Activated CD4-positive, alpha-beta T cell treated with anti-CD3 and anti-CD28 coated beads, Interleukin-2, amount 50 U/mL, for 24 hours (primary cell): Measurements from ENCODE around the gene ZNF627.
"Not testable (repeated sequence)": the region's sequence is repeated elsewhere in the genome, so short reads cannot be mapped to it uniquely, and the experiment has no call there.

Source experiments
- DNase-seq, 2 donors: peaks; one replicate each; pipeline ENCODE4 v3.0.0-alpha.2; 2020; ENCODE audit warnings: low read depth in 1 of 2, low spot score in 1 of 2

Gene ZNF627

DNA sequence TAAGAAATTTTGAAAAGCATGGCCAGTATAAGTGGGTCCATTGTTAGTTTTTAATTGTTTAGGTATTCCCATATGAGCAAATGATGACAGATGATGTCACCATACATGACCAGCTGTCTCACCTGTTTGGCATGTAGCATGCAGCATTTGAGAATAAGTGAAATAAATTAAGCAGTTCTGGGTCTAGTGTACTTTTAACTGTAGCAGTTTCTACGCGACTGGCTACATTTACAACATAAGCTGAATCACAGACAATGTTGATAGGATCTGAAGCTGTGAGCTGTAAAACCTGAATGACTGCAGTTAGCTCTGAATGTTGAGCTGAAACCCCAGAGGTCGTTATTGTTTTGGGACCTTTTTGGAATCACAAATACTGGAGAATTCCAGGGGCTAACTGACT lies 25.1 kb downstream of the ZNF627 start:
- DNase-seq, result not testable (repeated sequence)

DNA sequence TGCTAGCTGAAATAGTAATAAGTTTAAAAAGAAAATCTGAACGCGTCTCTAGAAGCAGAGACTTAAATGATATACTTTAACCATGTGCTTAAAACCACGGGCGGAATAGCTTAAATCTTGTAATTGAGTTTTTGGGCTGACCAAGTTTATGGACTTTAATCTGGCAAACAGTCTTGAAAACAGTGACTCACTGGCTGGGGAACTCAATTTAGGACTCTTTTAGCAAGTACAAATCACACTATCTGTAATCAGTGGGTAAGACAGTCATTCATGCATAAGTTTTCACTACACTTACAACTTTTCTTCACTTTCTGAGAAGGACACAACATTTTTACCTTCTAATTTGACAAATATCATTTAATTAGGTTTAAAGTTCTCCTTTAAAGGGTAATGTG lies 26.8 kb downstream of the ZNF627 start:
- no peak for DNase-seq

DNA sequence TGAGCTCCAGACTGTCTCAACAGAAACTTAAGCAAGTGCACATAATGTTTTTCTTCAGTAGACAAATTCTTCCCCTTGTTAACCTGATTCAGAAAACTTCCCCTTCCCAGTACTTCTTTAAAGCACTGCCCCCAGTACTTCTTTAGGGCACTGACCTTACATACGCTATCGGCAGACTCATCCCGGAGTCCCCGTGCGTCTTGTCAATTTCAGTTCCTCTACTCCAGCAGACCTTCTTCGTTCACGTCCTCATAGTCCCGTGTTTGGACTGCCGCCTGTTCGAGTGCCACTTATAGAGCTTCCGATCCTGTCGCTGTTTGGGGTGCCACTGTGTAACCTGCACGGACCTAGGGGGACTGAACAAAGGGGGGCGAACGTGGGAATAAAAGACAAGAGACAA lies 29.0 kb downstream of the ZNF627 start:
- no peak for DNase-seq

DNA sequence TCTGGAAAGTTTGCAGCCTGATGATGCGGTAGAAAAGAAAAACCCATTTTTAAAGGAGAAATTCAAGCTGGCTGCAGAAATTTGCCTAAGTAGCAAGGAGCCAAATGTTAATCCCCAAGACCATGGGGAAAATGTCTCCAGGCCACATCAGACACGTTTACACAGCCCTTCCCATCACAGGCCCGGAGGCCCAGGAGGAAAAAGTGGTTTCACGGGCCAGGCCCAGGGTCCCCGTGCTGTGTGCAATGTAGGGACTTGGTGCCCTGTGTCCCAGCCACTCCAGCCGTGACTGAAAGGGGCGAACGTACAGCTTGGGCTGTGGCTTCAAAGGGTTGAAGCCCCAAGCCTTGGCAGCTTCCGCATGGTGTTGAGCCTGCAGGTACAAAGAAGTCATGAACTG lies 35.9 kb downstream of the ZNF627 start:
- DNase-seq, result no peak

DNA sequence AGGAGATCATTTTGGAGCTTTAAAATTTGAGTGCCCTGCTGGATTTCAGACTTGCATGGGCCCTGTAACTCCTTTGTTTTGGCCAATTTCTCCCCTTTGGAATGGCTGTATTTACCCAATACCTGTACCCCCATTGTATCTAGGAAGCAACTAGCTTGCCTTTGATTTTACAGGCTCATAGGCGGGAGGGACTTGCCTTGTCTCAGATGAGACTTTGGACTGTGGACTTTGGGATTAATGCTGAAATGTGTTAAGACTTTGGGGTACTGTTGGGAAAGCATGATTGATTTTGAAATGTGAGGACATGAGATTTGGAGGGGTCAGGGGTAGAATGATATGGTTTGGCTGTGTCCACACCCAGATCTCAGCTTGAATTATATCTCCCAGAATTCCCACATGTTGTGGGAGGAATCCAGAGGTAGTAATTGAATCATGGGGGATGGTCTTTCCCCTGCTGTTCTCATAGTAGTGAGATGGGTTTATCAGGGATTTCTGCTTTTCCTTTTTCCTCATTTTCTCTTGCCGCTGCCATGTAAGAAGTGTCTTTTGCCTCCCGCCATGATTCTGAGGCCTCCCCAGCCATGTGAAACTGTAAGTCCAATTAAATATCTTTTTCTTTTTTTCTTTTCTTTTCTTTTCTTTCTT lies 36.9 kb downstream of the ZNF627 start:
- not testable (repeated sequence) for DNase-seq

DNA sequence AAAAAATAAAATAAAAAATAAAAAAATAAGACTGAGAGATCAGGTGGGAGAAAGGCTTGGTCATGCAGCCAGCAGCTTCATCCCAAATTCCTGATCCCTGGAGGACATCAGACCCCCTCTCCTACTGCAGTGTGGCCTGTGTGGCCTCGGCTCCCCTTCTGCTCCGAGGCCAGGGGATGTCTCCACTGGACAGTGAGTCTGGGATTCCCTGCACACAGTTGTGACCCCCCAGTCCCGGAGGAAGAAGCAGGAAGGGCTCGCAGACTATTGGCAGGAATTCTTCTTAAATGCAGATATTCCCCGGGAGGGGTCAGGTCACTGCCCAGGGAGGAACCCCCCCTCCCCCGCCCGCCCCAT lies 41.9 kb downstream of the ZNF627 start:
- DNase-seq, result no peak

DNA sequence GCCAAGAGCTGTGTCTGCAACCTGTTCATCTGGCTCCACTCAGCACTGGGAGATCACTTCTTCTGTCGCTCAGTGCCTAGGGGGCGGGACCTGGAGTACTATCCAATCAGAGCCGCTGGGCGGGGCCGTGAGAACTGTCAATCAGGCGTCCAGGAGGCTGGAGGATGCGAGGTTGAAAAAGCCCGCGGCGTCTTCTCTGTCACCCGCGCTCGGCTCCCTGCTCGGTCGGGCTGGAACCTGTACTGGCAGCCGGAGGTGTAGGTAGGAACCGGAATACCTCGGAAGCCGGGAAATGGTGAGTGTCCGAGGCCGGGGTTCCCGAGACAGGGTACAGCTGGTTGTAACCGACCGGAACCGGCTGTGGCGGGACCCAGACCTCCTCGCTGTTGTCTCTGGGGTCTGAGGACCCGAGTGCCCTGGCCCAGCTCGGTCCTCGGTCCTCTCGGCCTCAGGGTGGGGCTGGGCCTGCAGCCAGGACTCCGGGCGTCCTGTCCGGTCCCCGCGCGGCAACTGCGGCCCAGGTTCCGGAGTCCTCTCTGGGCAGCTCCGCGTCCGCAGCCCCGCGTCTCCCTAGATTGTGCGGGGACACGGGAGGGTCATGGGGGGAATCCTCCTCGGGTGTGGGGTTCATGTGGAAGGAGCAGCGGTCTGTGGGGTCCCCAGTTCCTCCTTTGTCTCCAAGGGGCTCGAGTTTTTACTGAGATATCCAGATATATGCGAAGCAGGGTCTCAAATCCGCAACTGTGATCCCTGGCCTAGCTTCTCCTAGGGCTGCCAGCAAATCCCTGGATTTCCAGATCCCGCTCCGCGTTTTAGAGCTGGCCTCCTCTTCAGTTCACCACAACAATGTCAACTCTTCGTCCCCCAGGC lies 42.6 kb downstream of the ZNF627 start:
- DNase-seq, result peak; percentile 74 to 87

DNA sequence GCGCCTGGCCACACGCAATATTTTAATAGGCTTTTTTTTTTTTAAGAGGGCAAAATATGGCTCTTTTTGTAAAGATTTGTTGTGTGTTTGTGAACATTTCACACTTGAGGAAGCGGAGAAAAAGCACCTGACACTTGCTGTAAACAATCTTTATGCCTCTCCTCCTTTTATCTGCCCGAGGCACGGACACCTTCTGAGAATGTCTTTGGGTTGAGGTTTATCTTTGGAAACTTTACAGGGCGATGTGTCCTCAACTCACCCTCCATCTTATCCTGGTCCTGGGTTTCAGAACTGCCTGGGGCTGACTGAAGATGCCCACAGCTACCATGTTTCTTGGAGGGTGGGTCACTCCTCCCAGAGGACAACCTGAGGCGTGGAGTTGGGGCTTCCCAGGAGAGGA lies 44.0 kb downstream of the ZNF627 start:
- DNase-seq, result no peak

DNA sequence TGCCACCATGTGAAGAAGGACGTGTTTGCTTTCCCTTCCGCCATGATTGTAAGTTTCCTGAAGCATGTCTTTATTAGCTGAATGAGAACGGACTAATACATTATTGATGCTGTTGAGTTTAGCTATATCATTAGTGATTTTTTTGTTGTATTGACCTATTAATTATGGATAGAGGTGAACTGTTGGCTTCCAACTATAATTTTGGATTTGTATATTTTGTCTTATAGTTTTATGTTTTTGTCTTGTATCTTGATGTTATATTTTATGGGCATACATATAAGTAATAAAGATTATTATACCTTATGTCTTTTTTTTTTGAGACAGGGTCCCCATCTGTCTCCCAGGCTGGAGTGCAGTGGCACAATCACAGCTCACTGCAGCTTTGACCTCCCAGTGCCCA lies 45.6 kb downstream of the ZNF627 start:
- DNase-seq, result no peak

DNA sequence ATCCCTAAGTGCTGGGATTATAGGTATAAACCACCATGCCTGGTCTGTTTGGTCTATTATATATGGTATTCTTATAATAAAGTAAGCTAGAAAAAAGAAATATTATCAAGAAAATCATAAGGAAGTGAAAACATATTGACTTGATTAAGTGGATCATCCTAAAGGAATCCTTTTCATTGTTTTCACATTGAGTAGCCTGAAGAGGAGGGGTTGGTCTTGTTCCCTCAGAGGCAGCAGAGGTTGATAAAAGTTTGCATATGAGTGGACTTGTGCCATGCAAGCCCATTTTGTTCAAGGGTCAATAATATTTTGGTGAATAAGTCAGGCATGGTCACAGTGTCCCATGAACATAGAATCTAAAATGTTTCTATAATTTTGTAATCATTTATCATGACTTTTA lies 52.7 kb downstream of the ZNF627 start:
- no peak for DNase-seq

DNA sequence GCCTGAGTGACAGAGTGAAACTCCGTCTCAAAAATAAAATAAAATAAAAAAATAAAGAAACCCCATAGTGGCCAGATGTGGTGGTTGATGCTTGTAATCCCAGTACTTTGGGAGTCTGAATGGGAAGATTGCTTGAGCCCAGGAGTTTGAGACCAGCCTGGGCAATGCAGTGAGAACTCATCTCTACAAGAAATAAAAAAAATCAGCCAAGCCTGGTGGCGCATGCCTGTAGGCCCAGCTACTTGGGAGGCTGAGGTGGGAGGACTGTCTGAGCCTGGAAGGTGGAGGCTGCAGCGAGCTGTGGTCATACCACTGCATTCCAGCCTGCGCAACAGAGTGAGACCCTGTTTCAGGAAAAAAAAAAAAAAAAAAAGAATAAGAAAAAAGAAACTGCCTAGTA lies 53.8 kb downstream of the ZNF627 start:
- no peak for DNase-seq

DNA sequence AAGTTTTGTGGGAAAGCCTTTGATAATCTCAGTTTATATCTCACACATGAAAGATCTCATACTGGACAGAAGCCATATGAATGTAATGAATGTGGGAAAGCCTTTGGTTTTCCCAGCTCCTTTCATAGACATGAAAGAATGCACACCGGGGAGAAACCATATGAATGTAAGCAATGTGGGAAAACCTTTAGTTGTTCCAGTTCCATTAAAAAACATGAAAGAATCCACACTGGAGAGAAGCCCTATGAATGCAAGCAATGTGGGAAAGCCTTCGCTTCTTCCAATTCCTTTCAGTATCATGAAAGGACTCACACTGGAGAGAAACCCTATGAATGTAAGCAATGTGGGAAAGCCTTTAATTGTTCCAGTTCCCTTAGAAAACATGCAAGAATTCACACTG lies 54.8 kb downstream of the ZNF627 start:
- DNase-seq, result no peak

DNA sequence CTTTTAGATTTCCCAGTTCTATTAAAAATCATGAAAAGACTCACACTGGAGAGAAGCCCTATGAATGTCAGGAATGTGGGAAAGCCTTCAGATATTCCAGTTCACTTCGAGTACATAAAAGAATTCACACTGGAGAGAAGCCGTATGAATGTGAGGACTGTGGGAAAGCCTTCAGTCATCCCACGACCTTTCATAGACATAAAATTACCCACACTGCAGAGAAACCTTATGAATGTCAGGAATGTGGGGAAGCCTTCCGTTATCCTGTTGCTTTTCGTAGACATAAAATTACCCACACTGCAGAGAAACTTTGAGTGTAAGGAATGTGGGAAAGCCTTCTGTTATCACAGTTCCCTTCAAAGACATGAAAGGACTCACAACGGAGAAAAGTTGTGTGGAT lies 55.2 kb downstream of the ZNF627 start:
- DNase-seq, result no peak

DNA sequence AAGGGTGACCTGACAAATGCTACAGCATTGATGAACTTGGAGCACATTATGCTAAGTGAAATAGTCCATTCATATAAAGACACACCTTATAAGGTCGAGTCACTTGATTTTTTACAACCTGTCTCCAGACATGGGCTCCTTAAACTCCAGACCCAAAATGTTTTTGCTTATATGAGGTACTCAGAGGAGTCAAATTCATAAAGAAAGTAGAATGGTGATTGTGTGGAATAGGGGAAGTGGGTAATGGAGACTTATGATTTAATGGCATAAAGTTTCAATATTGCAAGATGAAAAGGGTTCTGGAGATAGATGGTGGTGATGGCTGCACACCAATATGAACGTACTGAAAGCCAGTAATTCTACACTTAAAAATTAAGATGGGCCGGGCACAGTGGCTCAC lies 59.3 kb downstream of the ZNF627 start:
- no peak for DNase-seq

DNA sequence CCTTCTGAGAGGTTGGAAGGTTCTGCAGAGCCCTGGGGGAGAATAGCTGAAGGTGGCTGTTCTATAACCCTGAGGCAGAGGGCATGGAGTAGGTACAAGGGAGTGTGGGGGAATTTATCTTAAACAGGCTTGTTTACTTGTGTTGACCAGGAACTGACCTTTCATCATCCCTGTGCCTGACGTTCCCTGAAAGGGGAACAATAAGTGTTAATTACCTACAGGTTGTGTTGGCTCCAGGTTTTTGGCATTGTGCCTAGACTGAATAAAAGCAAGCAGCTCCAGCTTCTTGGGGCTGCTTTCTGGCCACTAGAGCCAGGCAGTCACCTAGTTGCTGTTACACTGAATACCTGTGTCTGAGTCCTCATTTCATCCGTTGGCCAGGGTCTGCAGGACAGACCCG lies 60.0 kb downstream of the ZNF627 start:
- DNase-seq, result no peak

DNA sequence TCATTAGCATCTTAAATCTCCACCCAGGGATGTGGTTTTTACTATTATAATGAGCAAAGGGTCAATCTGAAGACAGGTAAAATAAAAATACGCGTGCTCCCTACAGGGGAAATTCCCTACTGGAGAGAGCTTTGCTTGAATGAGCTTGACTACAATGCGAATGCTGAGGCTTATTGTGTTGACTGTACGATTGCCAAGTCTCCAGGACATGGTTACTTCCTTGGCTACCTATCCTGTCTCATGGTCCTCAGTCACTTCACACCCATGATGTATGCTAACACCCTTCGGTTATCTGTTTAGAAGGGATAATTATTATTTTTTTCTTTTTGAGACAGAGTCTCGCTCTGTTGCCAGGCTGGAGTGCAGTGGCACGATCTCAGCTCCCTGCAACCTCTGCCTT lies 61.7 kb downstream of the ZNF627 start:
- DNase-seq, result no peak

DNA sequence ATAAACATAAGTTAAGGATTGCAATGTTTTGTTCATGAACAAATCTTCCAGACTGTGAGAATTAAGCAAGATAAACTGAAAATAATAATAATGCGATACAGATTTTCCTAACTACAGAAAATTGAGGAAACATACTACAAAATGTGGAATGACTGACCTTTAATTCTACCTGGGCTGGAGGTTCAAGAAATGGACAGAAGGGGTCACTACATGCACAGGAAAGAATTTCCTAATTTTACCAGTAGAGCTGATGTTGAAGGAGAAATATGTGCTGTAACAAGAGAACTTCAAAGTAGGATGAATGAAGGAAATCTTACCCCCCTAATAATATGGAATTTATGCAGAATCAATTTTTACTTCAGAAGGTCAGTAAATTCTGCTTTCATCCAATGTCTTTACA lies 62.3 kb downstream of the ZNF627 start:
- DNase-seq, result no peak

DNA sequence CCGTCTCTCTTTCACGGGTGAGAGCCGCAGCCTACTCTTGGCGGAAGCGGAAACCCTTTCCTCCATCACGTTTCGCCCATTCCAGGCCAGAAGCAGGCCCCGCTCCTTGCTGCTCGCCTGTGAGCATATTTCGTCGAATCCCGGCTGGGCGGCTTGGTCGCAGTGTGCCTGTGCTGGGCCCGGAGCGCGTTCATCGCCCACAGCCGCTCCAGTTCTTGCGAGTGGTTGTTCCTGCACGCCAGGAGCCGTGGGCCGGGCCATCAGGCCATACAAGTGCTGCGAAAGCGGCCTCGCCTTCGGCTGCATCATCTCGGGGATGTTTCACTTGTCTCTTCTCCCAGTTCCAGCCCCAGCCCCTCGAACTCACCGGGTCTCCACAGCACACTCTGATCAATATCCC lies 65.0 kb downstream of the ZNF627 start:
- no peak for DNase-seq

DNA sequence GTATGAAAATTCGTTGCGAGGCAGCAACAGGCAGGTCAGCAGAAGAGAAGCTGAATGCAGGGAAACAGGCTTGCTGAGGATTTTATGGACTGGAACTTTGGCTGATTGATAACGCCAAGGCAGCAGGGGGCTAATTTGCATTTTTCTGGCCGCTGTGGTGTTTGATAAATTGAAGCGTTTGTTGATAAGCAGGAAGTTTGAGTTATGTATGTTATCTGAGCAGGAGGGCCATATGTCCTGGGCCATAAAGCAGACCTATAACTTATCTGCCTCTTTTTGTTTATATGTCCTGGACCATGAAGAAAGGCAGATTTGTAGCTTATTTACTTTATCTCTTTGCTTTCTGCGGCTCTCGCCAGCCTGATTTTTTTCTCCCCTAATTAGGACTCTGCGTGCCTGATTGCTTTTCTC lies 65.9 kb downstream of the ZNF627 start:
- DNase-seq, result no peak
